Kasumi-1 (cell line): ENCODE data around the gene COX20.
"Not testable (repeated sequence)": the region's sequence is repeated elsewhere in the genome, so short reads cannot be mapped to it uniquely, and the experiment has no call there.

Experiments
- DNase-seq, 2 experiments: peaks; one replicate each; lab custom pipeline; 2025; lab: John Stamatoyannopoulos, UW

COX20 gene

GRCh38 chr1:244835276-244836134, at the start of gene COX20:
Gene COX20, plus strand, starts transcription at chr1:244835658. Its CDS starts 57 bp downstream, at chr1:244835715.
- peak; percentile 94 to 96 for DNase-seq

GRCh38 chr1:244788493-244789275, 46.8 kb upstream of the COX20 start:
- DNase-seq: no peak

GRCh38 chr1:244789276-244789580, 46.2 kb upstream of the COX20 start:
- DNase-seq: no peak

- DNase-seq: no peak
Measured at GRCh38 chr1:244789731-244790130, 45.7 kb upstream of the COX20 start.

- DNase-seq: no peak
Measured at GRCh38 chr1:244791061-244791460, 44.4 kb upstream of the COX20 start.

- DNase-seq: no peak
Measured at GRCh38 chr1:244792188-244792850, 43.1 kb upstream of the COX20 start.

- DNase-seq: no peak
Measured at GRCh38 chr1:244794071-244794470, 41.4 kb upstream of the COX20 start.

- not testable (repeated sequence) for DNase-seq
Measured at GRCh38 chr1:244794516-244794915, 40.9 kb upstream of the COX20 start.

GRCh38 chr1:244796719-244797406, 38.6 kb upstream of the COX20 start:
- DNase-seq: peak; percentile 61 to 72

GRCh38 chr1:244800821-244801220, 34.6 kb upstream of the COX20 start:
- no peak for DNase-seq

- peak; percentile 47 to 52 for DNase-seq
Measured at GRCh38 chr1:244801246-244801645, 34.2 kb upstream of the COX20 start.

- DNase-seq: no peak
Measured at GRCh38 chr1:244802041-244802440, 33.4 kb upstream of the COX20 start.

GRCh38 chr1:244802556-244803239, 32.8 kb upstream of the COX20 start:
- DNase-seq: no peak

GRCh38 chr1:244804841-244805240, 30.6 kb upstream of the COX20 start:
- no peak for DNase-seq

GRCh38 chr1:244807138-244807537, 28.3 kb upstream of the COX20 start:
- DNase-seq: no peak

- DNase-seq: no peak
Measured at GRCh38 chr1:244810221-244810620, 25.2 kb upstream of the COX20 start.

GRCh38 chr1:244813327-244813726, 22.1 kb upstream of the COX20 start:
- no peak for DNase-seq

GRCh38 chr1:244815600-244816099, 19.8 kb upstream of the COX20 start:
- DNase-seq: peak; percentile 68 to 76

GRCh38 chr1:244817415-244817894, 18.0 kb upstream of the COX20 start:
- DNase-seq: no peak

- DNase-seq: no peak
Measured at GRCh38 chr1:244820131-244820530, 15.3 kb upstream of the COX20 start.

GRCh38 chr1:244821134-244821533, 14.3 kb upstream of the COX20 start:
- no peak for DNase-seq
